ENCODE data around the gene ZNF91. TPM values are rescaled to one million over a fixed set of nuclear protein-coding genes. Genes with fewer than 3 reads are reported as not detected.

ZNF91 gene
- total RNA-seq, 1 experiment from 2014 or later, result 43.5 TPM

GRCh38 chr19:23312515-23312914, 82.8 kb downstream of the ZNF91 start:
- Histone ChIP-seq H4K8ac (replicated peaks; ENCODE audit: insufficient read length, low read depth, low read length) (no peak overlapping the region), H3K9ac (ENCODE audit: extremely low read depth, insufficient read length, low read length) (no peak overlapping the region), H3K23me2 (ENCODE audit: insufficient read length, low read depth, low read length, poor library complexity, severe bottlenecking) (no peaks in the 10 kb centered on the region), H3K4me2 (ENCODE audit: insufficient read depth, insufficient read length, low read length) (no peak overlapping the region), H4K91ac (ENCODE audit: insufficient read length, low read depth, low read length) (no peak overlapping the region), H4K20me1 (ENCODE audit: control insufficient read depth, insufficient read depth, insufficient read length) (no peaks in the 10 kb centered on the region), H3K14ac (ENCODE audit: insufficient read depth, low read length) (no peak overlapping the region), H3K56ac (ENCODE audit: insufficient read length, low read depth, low read length) (no peak overlapping the region), H3K18ac (ENCODE audit: insufficient read length, low read depth, low read length) (no peak overlapping the region), H2BK12ac (ENCODE audit: insufficient read length, low read depth, low read length) (no peak overlapping the region), H3K4ac (ENCODE audit: low read depth, low read length) (no peak overlapping the region), H3K79me2 (ENCODE audit: insufficient read depth, low read length) (no peaks in the 10 kb centered on the region), H3K4me1 (ENCODE audit: insufficient read depth, low read length) (no peaks in the 10 kb centered on the region), H2BK20ac (ENCODE audit: low read depth, low read length, poor library complexity, severe bottlenecking) (no peak overlapping the region), H2AK5ac (ENCODE audit: insufficient read length, low read length) (no peak overlapping the region), H2BK120ac (ENCODE audit: low read depth, low read length, poor library complexity, severe bottlenecking) (no peak overlapping the region), H3K27me3 (ENCODE audit: insufficient read depth, low read length) (no peaks in the 10 kb centered on the region), H2AFZ (ENCODE audit: low read length) (no peak overlapping the region), H3T11ph (ENCODE audit: low read length) (no peak overlapping the region), H3K23ac (ENCODE audit: insufficient read length, low read depth, low read length) (no peak overlapping the region), H2BK5ac (ENCODE audit: insufficient read length, low read length) (no peak overlapping the region), H2BK15ac (ENCODE audit: low read depth, low read length) (no peak overlapping the region), H3K27ac (ENCODE audit: insufficient read length, low read depth, low read length) (no peak overlapping the region), H3K79me1 (ENCODE audit: insufficient read depth, low read depth, low read length, poor library complexity, severe bottlenecking) (no peaks in the 10 kb centered on the region), H3K9me3 (ENCODE audit: control insufficient read depth, low read depth, low read length) (peaks cover 6% of the 10 kb centered on the region), H4K5ac (ENCODE audit: insufficient read length, low read depth, low read length) (no peak overlapping the region)
- H3K27ac Mint-ChIP-seq, result no peak overlapping the region
- no peak overlapping the region for H3K4me3 Mint-ChIP-seq
- H3K36me3 Mint-ChIP-seq (ENCODE audit: insufficient read depth in 1 of 3, low read depth in 3 of 3), result peaks cover 0 to 19% (median 4%) of the 10 kb centered on the region in 3 experiments; a peak in 4 of 7 replicates
- H3K9me3 Mint-ChIP-seq, result peaks cover 89 to 96% of the 10 kb centered on the region in 2 experiments
- H3K4me1 Mint-ChIP-seq, result no peaks in the 10 kb centered on the region
- no peak for TF ChIP-seq CTCF (conservative IDR thresholded peaks at IDR 0.05)
- WGBS (ENCODE audit: extremely low coverage, insufficient read length, low lambda C conversion rate), result no CpG with 5 or more reads among the region's 1 CpG
- no peaks in the 10 kb centered on the region; the same call in 1 of the 2 replicates for H3K27me3 Mint-ChIP-seq (ENCODE audit: low read depth)
- no peak for DNase-seq

Data from H9 (cell line).